Naive thymus-derived CD8-positive, alpha-beta T cell (primary cell): ENCODE data around the gene HNRNPA2B1. TPM values are rescaled to one million over a fixed set of nuclear protein-coding genes. Genes with fewer than 3 reads are reported as not detected.
"Not testable (repeated sequence)": the region's sequence is repeated elsewhere in the genome, so short reads cannot be mapped to it uniquely, and the experiment has no call there.

Source experiments
- ATAC-seq, 2 donors: fragments of 150-1000 bp; cut with Tn5 transposase in 1 of 2; sonication (Bioruptor Pico), chemical (Tn5 transposase) in 1 of 2; 1 replicate in 1 of 2; 2 replicates in 1 of 2; pipeline ENCODE4 v1.10.0; 2021; ENCODE audit warnings: mild to moderate bottlenecking in 2 of 2, moderate library complexity in 2 of 2
- POLR2A ChIA-PET: fragments of 350-600 bp; sonication (Branson Sonifier 250); formaldehyde crosslinking; loops from one replicate; lab custom pipeline; 2021; ENCODE audit warnings: antibody characterized with exemption; lab: Charles Lee
- DNase-seq, 10 donors: peaks; one replicate each; pipeline versions ENCODE4 v3.0.0 to v3.0.0-alpha.2; 2020 to 2022
- H3K27ac Mint-ChIP-seq, 10 donors: one replicate each; pipeline ENCODE4 v1.8.0; 2020 to 2022; ENCODE audit warnings: mild to moderate bottlenecking in 10 of 10, mixed read lengths in 10 of 10, moderate library complexity in 4 of 10, inconsistent platforms in 1 of 10
- H3K27me3 Mint-ChIP-seq, 5 donors: one replicate each; pipeline ENCODE4 v1.8.0; 2021 to 2022; ENCODE audit warnings: mixed read lengths in 5 of 5
- H3K36me3 Mint-ChIP-seq, 3 donors: one replicate each; pipeline ENCODE4 v1.8.0; 2020 to 2022; ENCODE audit warnings: mixed read lengths in 3 of 3, mild to moderate bottlenecking in 2 of 3, inconsistent platforms in 1 of 3
- H3K4me1 Mint-ChIP-seq, 4 donors: one replicate each; pipeline ENCODE4 v1.8.0; 2021 to 2022; ENCODE audit warnings: mixed read lengths in 4 of 4
- H3K4me3 Mint-ChIP-seq, 10 donors: one replicate each; pipeline ENCODE4 v1.8.0; 2020 to 2022; ENCODE audit warnings: mild to moderate bottlenecking in 10 of 10, mixed read lengths in 10 of 10, moderate library complexity in 6 of 10, inconsistent platforms in 1 of 10
- H3K9me3 Mint-ChIP-seq, 9 donors: one replicate each; pipeline ENCODE4 v1.8.0; 2020 to 2022; ENCODE audit warnings: mixed read lengths in 9 of 9, mild to moderate bottlenecking in 3 of 9, inconsistent platforms in 1 of 9, moderate library complexity in 1 of 9
- polyA plus RNA-seq, 3 donors: library from polyadenylated mRNA; unstranded; fragments of 300-500 nt; fragmentation: Illumina TruSeq; gene quantifications; one replicate each; pipeline ENCODE4 v1.2.3, GENCODE V29; 2021
- total RNA-seq, 8 experiments: library from RNA in 2 of 8; stranded (reverse) in 2 of 8; gene quantifications; one replicate each; pipeline ENCODE4 v1.2.3 and lab custom pipeline; 2021 to 2026

Gene HNRNPA2B1
- total and polyA plus RNA-seq, 5 experiments from 2014 or later, result 504 to 789 (median 555) TPM

DNA sequence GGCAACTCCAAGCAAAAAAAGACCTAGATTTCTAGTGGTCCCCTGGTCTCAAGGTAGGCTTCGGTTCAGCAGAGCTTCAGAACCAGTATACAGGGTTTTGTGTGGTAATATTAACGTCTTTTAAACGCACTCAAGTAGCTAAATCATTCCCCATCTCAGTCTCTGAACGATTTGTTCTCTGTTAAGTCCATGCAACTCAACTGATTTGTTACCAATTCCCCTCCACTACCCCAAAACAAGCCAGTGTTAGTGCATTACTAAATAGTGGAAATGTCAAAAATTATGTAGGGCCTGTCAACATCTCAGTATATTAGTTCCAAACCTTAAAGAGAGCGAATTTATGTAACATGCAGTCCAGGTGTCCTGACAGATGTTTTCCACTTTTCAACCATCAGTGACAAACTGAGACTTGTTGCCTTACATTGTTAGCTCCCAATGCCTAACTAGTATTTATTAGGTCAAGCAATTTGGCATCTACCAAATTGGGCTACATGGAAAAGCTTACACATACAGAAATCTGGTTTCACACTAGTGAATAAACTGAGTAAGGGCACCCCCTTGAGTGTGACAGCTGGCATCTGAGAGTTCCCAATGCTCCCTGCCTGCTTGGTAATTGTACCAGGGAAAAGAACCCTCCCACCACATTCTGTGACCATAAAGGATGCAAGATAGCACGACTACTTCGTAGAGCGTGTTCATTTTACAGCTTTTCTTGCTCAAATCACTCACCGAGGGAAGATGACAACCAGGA, 12.2 kb downstream of the HNRNPA2B1 start:
- ATAC-seq (peak in 1 of 2 donors; percentile 2), DNase-seq (peak in 1 of 10 donors; percentile 21)
- peaks cover 37 to 93% (median 88%) of the 10 kb centered on the region in 4 donors for H3K4me1 Mint-ChIP-seq
- H3K9me3 Mint-ChIP-seq, result peaks cover 0 to 2% (median 0%) of the 10 kb centered on the region in 9 donors
- POLR2A ChIA-PET, result interaction anchor here (1.0 to 6.0 kb wide), 5 partner anchors 10 to 98 kb away, joined by 4 to 79 read pairs (median 6); partner anchors contain the start of genes CBX3, HNRNPA2B1 and NFE2L3
- no peaks in the 10 kb centered on the region for H3K27me3 Mint-ChIP-seq
- peak overlapping the region in 8 of 10 donors; percentile 23 to 90 (median 80) for H3K27ac Mint-ChIP-seq
- H3K36me3 Mint-ChIP-seq, result peaks cover 18 to 66% (median 25%) of the 10 kb centered on the region in 3 donors
- H3K4me3 Mint-ChIP-seq, result no peak overlapping the region

DNA sequence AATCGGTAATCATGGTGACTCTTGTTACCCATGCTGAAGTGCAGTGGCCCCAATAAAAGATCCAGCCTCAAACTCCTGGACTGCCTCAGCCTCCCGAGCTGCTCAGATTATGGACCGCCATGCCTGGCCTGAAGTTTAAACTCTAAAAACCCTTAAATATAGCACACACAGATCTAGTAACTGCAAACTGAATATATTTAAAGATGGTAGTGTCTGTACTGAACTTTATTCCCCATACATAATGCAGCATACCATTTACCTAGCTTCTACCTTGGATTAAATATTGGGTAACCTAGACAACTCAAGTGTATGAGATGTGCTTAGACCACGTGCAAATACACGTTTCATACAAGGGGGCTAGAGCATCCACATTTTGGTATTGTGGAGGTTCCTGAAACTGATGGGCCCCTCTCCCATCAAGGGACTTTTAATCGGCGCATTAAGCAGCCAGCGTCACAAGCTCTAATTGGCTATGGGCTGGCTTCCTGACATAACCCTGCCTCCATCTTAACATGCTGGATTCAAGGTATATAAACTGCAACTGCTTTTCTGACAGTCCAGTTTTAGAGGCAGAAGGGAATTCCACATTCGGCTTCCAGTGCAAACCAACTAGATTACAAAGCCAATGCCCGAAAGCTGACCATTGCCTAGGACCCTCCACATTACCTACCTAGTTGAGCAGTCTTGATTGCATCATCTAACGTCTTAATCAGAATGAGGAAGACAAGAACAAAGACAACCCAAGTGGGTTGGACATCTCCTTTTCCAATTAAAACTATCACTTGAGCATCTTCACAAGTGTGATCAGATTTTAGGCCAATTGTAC, 13.0 kb downstream of the HNRNPA2B1 start:
- Mint-ChIP-seq H3K36me3 (peaks cover 17 to 58% (median 18%) of the 10 kb centered on the region in 3 donors), H3K9me3 (peaks cover 0 to 2% (median 0%) of the 10 kb centered on the region in 9 donors), H3K4me3 (peak overlapping the region in 2 of 10 donors; percentile 30 to 65), H3K27me3 (no peaks in the 10 kb centered on the region), H3K4me1 (peaks cover 32 to 90% (median 82%) of the 10 kb centered on the region in 4 donors), H3K27ac (peak overlapping the region; percentile 20 to 90 (median 68))
- DNase-seq, result peak in 1 of 10 donors; percentile 17
- POLR2A ChIA-PET, result interaction anchor here (1.0 to 6.0 kb wide), 4 partner anchors 11 to 97 kb away, joined by 5 to 79 read pairs (median 10); partner anchors contain the start of genes CBX3, HNRNPA2B1 and NFE2L3
- peak; percentile 19 to 20 for ATAC-seq

DNA sequence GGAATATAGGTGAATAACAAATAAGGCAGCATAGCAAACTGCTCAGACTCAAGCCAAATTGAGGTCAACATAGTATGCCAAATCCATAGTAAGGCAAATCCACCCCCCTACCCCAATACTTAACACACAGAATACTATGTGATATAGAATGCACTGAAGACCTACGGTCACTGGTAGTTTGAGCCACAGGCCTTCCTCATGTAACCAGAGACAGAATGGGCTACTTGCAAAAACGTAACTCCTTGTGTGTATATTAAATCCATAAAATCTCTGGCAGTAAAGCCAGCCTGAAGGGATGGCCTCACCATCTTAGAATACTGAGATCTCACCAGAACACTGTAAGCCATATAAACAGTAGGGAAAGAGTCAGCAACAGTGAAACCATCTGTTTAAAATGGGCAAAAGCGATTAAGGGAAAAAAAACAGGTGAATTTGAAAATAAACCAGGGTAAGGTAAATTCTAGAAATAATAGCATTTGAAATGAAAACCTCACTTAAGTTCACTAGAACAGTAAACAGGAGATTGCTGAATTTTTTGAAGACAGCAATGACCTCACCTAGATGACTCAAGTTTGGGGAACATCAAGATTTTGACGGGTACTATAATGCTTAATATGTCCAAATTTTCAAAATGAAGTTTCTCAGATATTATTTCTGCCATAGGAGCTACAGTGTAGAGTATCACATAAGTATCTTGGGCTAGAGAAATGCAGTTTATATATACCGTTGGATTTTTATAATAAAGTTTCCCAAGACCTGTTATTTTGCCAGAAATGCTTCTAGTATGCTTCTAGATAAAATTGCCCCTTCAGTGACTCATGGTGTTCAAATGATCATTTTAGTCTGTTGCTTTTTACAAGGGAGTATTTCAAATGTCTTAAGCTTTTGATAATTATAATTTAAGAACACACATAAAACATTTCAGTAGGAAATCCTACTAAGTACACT, 13.9 kb downstream of the HNRNPA2B1 start:
- no peaks in the 10 kb centered on the region for H3K27me3 Mint-ChIP-seq
- peaks cover 26 to 90% (median 80%) of the 10 kb centered on the region in 4 donors for H3K4me1 Mint-ChIP-seq
- DNase-seq (no peak), ATAC-seq (peak in 1 of 2 donors; percentile 6)
- POLR2A ChIA-PET, result interaction anchor here (0.8 to 6.0 kb wide), 4 partner anchors 8 to 35 kb away, joined by 3 to 79 read pairs (median 6); partner anchors contain the start of genes CBX3, HNRNPA2B1 and NFE2L3
- peak overlapping the region; percentile 15 to 90 (median 70) for H3K27ac Mint-ChIP-seq
- peaks cover 0 to 2% (median 0%) of the 10 kb centered on the region in 9 donors for H3K9me3 Mint-ChIP-seq
- H3K36me3 Mint-ChIP-seq, result peaks cover 9 to 49% (median 10%) of the 10 kb centered on the region in 3 donors
- H3K4me3 Mint-ChIP-seq, result peak overlapping the region in 3 of 10 donors; percentile 2 to 34 (median 8)

DNA sequence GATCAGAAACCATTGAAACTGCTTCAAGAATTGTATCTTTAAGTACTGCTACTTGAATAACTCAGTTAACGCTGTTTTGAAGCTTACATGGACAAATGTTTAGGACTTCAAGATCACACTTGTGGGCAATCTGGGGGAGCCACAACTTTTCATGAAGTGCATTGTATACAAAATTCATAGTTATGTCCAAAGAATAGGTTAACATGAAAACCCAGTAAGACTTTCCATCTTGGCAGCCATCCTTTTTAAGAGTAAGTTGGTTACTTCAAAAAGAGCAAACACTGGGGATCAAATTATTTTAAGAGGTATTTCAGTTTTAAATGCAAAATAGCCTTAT, 14.7 kb downstream of the HNRNPA2B1 start:
- DNase-seq (no peak), ATAC-seq (no peak)
- Mint-ChIP-seq H3K27me3 (no peaks in the 10 kb centered on the region), H3K4me1 (peaks cover 28 to 86% (median 81%) of the 10 kb centered on the region in 4 donors), H3K9me3 (peaks cover 0 to 2% (median 0%) of the 10 kb centered on the region in 9 donors), H3K27ac (peak overlapping the region in 9 of 10 donors; percentile 17 to 90 (median 67)), H3K36me3 (peaks cover 8 to 42% (median 9%) of the 10 kb centered on the region in 3 donors), H3K4me3 (peak overlapping the region in 3 of 10 donors; percentile 8 to 27 (median 20))
- POLR2A ChIA-PET, result interaction anchor here (0.8 to 6.0 kb wide), 3 partner anchors 8 to 81 kb away, joined by 3 to 79 read pairs (median 5); partner anchors contain the start of genes CBX3 and HNRNPA2B1

DNA sequence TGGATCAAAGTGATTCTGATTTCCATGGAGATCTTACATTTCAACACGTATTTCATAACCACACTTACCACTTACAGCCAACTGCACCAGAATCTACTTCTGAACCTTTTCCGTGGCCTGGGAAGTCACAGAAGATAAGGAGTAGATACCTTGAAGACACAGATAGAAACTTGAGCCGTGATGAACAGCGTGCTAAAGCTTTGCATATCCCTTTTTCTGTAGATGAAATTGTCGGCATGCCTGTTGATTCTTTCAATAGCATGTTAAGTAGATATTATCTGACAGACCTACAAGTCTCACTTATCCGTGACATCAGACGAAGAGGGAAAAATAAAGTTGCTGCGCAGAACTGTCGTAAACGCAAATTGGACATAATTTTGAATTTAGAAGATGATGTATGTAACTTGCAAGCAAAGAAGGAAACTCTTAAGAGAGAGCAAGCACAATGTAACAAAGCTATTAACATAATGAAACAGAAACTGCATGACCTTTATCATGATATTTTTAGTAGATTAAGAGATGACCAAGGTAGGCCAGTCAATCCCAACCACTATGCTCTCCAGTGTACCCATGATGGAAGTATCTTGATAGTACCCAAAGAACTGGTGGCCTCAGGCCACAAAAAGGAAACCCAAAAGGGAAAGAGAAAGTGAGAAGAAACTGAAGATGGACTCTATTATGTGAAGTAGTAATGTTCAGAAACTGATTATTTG, 15.3 kb downstream of the HNRNPA2B1 start:
- Mint-ChIP-seq H3K36me3 (peaks cover 3 to 36% (median 7%) of the 10 kb centered on the region in 3 donors), H3K4me3 (peak overlapping the region in 3 of 10 donors; percentile 8 to 27 (median 20)), H3K9me3 (peaks cover 0 to 2% (median 0%) of the 10 kb centered on the region in 9 donors), H3K4me1 (peaks cover 27 to 85% (median 79%) of the 10 kb centered on the region in 4 donors), H3K27ac (peak overlapping the region; percentile 16 to 90 (median 63)), H3K27me3 (no peaks in the 10 kb centered on the region)
- POLR2A ChIA-PET, result interaction anchor here (0.8 to 6.0 kb wide), 3 partner anchors 8 to 80 kb away, joined by 3 to 79 read pairs (median 5); partner anchors contain the start of genes CBX3 and HNRNPA2B1
- DNase-seq, result no peak
- ATAC-seq, result peak; percentile 8 to 12

DNA sequence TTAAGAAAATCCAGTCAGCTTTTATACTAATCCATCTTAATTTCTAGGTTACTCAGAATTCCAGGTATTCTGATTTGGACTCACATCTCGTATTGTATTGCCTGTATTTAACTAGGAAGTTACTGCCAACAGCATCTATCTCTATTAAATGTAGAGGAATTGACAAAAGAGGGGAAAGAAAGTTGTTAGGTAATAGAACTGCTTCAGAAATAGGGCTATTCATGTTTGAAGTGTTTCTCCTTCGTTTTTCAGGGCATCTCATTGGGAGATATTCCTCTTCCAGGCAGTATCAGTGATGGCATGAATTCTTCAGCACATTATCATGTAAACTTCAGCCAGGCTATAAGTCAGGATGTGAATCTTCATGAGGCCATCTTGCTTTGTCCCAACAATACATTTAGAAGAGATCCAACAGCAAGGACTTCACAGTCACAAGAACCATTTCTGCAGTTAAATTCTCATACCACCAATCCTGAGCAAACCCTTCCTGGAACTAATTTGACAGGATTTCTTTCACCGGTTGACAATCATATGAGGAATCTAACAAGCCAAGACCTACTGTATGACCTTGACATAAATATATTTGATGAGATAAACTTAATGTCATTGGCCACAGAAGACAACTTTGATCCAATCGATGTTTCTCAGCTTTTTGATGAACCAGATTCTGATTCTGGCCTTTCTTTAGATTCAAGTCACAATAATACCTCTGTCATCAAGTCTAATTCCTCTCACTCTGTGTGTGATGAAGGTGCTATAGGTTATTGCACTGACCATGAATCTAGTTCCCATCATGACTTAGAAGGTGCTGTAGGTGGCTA, 16.1 kb downstream of the HNRNPA2B1 start:
- peaks cover 0 to 28% (median 4%) of the 10 kb centered on the region in 3 donors for H3K36me3 Mint-ChIP-seq
- DNase-seq, H3K27me3 Mint-ChIP-seq, H3K9me3 Mint-ChIP-seq: not testable (repeated sequence)
- peaks cover 31 to 86% (median 80%) of the 10 kb centered on the region in 4 donors for H3K4me1 Mint-ChIP-seq
- peak overlapping the region in 1 of 10 donors; percentile 27 for H3K4me3 Mint-ChIP-seq
- H3K27ac Mint-ChIP-seq, result peak overlapping the region in 8 of 10 donors; percentile 11 to 90 (median 58)
- POLR2A ChIA-PET, result interaction anchor here (1.3 to 6.0 kb wide), 5 partner anchors 9 to 30 kb away, joined by 3 to 110 read pairs (median 7); partner anchors contain the start of genes CBX3 and HNRNPA2B1
- peak in 1 of 2 donors; percentile 9 for ATAC-seq

DNA sequence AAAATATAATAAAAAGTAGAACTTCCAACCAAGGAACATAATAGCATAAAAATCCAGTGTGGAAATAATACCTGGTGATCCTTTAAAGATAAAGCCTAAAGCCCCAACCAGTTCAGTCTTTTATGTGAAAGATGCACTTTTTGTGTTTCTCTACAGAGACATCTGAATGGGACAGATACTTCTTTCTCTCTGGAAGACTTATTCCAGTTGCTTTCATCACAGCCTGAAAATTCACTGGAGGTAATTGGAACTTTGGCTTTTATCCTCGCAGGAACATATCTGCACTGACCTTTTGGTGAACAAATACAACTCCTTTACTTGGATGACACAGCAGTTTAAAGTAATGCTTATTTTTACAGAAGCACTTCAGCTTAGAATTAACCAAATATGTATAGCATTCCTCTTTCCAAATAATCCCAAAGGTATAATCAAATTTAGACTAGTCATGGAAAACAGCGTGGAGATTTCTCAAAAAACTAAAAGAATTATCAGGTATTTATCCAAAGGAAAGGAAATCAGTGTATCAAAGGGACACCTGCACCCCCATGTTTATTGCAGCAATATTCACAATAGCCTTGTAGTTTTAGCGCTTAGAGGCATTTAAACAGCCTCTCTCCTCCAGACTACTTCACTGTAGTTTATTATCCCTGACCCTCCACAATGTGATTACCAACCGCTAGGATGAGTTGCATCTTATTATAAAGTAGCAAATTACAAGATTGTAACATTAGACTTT, 16.8 kb downstream of the HNRNPA2B1 start:
- no peak for DNase-seq
- peaks cover 26 to 85% (median 75%) of the 10 kb centered on the region in 4 donors for H3K4me1 Mint-ChIP-seq
- no peak for ATAC-seq
- peak overlapping the region in 9 of 10 donors; percentile 11 to 90 (median 59) for H3K27ac Mint-ChIP-seq
- POLR2A ChIA-PET, result interaction anchor here (0.5 to 5.9 kb wide), 4 partner anchors 12 to 81 kb away, joined by 3 to 110 read pairs (median 6); partner anchors contain the start of gene HNRNPA2B1
- H3K4me3 Mint-ChIP-seq, result no peak overlapping the region
- H3K27me3 Mint-ChIP-seq, result no peaks in the 10 kb centered on the region
- H3K36me3 Mint-ChIP-seq, result peaks cover 0 to 21% (median 1%) of the 10 kb centered on the region in 3 donors
- H3K9me3 Mint-ChIP-seq, result peaks cover 0 to 2% (median 0%) of the 10 kb centered on the region in 9 donors

DNA sequence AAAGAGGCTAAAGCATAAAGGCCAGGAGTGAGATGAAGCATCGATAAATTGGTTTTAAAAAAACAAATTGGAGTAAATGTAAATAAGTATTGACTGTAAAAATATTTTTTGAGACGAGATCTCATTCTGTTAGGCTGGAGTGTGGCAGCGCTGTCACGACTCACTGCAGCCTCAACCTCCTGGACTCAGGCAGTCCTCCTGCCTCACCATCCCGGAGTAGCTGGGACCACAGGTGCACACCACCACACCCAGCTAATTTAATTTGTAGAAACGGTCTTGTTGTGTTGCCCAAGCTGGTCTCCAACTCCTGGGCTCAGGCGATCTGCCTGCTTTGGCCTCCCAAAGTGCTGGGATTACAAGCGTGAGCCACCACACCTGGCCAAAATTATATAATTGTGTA, 17.8 kb downstream of the HNRNPA2B1 start:
- Mint-ChIP-seq H3K4me3 (no peak overlapping the region), H3K27me3 (no peaks in the 10 kb centered on the region), H3K27ac (peak overlapping the region in 6 of 10 donors; percentile 10 to 71 (median 62)), H3K4me1 (peaks cover 26 to 80% (median 68%) of the 10 kb centered on the region in 4 donors), H3K36me3 (peaks cover 0 to 14% (median 0%) of the 10 kb centered on the region in 3 donors), H3K9me3 (peaks cover 0 to 2% (median 0%) of the 10 kb centered on the region in 9 donors)
- POLR2A ChIA-PET, result interaction anchor here (0.6 to 5.9 kb wide), 3 partner anchors 11 to 25 kb away, joined by 3 to 110 read pairs (median 7); partner anchors contain the start of gene HNRNPA2B1
- ATAC-seq, result no peak
- no peak for DNase-seq

DNA sequence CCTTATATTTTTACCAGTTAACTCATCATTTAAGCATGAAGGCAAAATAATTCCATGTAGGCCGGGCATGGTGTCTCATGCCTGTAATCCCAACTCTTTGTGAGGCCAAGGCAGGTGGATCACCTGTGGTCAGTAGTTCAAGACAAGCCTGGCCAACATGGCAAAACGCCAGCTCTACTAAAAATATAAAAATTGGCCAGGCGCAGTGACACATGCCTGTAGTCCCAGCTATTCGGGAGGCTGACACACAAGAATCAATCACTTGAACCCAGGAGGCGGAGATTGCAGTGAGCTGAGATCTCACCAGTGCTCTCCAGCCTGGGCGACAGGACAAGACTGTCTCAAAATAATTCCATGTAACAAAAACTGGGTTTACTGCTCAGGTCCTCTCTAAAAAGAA, 18.3 kb downstream of the HNRNPA2B1 start:
- POLR2A ChIA-PET, result interaction anchor here (0.9 to 5.9 kb wide), 3 partner anchors 11 to 20 kb away, joined by 4 to 110 read pairs (median 7); partner anchors contain the start of genes CBX3 and HNRNPA2B1
- DNase-seq, result no peak
- H3K27me3 Mint-ChIP-seq, result no peaks in the 10 kb centered on the region
- H3K9me3 Mint-ChIP-seq, result peaks cover 0 to 2% (median 0%) of the 10 kb centered on the region in 9 donors
- H3K4me1 Mint-ChIP-seq, result peaks cover 27 to 78% (median 65%) of the 10 kb centered on the region in 4 donors
- no peak overlapping the region for H3K4me3 Mint-ChIP-seq
- ATAC-seq, result no peak
- peak overlapping the region in 5 of 10 donors; percentile 27 to 71 (median 48) for H3K27ac Mint-ChIP-seq
- H3K36me3 Mint-ChIP-seq, result peaks cover 0 to 11% (median 0%) of the 10 kb centered on the region in 3 donors
